Measurements from ENCODE around the gene HK1. TPM values are rescaled to one million over a fixed set of nuclear protein-coding genes. Genes with fewer than 3 reads are reported as not detected.

The HK1 gene
- total RNA-seq, 1 donor from 2014 or later = 131 TPM

GRCh38 chr10:69419096-69419743 lies 140.9 kb downstream of the HK1 start:
- DNase-seq (ENCODE audit: low read depth) = no peak

DNA sequence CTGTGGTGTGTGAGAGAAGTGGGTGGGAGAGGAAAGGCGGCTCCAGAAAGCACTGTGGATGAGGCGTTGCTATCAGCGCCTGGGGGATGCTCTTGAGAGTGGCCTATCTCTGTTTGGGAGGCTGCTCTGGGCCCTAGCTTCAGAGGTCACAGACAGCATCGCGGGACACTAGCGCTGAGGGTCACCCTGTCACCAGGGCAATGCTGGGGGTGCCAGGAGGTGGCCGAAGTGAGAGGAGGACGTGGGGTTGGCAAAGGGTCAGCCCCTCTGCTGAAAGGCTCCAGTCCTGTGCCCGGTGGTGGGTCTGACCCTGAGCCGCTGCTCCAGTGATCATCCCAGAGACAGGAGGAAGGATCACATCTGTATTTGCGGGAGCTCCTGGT lies 141.4 kb downstream of the HK1 start:
- DNase-seq (ENCODE audit: low read depth) = no peak

GRCh38 chr10:69421611-69422308 lies 143.5 kb downstream of the HK1 start:
- no peak for DNase-seq (ENCODE audit: low read depth)

GRCh38 chr10:69422676-69423075 lies 144.4 kb downstream of the HK1 start:
- DNase-seq (ENCODE audit: low read depth) = no peak

DNA sequence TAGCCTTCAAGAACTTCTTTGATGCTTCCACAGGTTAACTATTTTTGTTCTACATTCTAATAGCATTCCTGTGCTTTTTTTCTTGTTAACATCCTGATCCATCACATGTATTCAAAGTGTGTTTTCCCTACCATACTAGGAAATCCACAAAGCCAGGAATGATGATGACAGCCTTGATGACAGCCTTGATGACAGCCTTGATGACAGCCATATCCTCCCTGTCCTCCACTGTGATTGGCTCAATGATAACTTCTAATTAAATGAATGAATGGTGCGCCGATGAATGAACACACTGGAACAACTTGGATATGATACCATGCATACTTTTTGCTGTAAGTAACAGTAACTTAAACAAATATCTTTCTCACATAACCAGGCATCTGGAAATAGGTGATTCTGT lies 146.7 kb downstream of the HK1 start:
- DNase-seq (ENCODE audit: low read depth) = no peak

- DNase-seq (ENCODE audit: low read depth) = peak; percentile 48
Observed at GRCh38 chr10:69425511-69426298, 147.4 kb downstream of the HK1 start.

DNA sequence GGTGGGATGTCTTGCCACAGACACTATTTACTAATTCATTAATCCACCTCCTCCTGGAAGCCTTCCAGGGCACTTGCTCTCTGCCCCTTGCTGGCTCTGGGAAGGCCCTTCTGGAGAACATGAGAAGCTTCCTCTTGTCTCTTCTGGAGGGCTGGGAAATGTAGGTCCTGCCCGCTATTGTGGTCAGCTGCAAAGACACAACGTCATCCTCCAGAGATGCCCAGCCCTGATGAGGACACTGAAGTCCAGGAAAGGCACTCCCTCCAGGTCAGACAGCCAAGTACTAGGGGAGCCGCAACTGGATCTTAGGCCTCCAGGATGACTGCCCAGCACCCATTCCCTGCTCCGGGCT lies 148.1 kb downstream of the HK1 start:
- DNase-seq (ENCODE audit: low read depth) = peak; percentile 74

GRCh38 chr10:69428165-69428564 lies 149.9 kb downstream of the HK1 start:
- no peak for DNase-seq (ENCODE audit: low read depth)

DNA sequence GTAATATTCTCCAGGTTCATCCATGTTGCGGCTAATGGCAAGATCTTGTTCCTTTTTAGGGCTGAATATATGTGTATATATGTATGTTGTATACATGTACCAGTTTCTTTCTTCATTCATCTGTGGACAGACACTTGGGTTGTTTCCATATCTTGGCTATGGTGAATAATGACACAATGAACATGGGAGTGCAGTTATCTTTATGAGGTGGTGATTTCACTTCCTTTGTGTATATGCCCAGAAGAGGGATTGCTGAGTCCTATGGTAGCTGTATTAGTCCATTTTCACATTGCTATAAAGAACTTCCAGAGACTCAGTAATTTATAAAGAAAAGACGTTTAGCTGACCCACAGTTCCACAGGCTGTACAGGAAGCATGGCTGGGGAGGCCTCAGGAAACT lies 155.9 kb downstream of the HK1 start:
- DNase-seq (ENCODE audit: low read depth) = no peak

DNA sequence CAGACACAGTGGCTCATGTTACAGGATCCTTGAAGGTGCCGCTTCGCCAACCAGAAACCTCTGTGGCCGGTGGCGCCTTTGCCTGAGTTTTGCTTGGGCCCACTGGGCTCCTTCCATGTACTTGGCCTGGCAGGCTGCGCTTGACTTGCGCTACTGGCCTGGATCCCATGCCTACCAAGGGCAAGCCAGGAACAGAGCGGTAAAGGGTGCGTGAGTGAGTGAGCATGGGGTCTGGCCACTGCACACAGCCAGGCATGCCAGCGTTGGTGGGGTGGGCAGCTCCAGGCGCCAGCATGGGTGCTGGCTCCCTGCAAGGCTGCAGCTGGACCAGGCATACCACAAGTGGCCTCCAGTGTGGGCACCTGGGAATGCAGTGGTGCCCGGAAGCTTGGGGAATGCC lies 156.6 kb downstream of the HK1 start:
- DNase-seq (ENCODE audit: low read depth) = no peak

DNA sequence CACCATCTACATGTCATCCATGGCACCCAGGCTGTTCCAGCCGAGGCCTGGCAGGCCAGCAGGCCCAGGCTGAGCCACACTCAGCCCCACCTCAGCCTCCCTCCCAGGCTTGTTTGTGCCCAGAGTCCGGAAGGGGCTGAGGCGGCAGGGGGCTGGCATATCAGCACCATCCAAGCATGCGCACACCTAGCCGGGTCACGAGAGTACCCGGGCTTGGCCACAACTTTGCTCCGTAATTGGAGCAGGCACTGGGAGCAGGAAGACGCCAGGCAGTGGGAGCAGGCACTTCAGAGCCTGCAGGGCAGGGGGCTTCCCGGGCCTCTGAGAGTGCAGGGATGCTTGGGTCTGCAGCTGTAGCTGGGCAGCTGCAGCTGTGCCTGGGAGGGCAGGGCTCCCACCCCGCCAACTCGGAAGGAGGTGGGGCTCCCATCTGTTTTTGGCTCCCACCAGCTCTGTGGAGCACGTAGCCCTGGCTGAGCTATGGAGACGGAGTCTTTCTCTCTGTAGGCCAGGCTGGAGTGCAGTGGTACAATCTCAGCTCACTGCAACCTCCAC lies 157.7 kb downstream of the HK1 start:
- no peak for DNase-seq (ENCODE audit: low read depth)

- no peak for DNase-seq (ENCODE audit: low read depth)
Observed at GRCh38 chr10:69437321-69438259, 159.3 kb downstream of the HK1 start.

DNA sequence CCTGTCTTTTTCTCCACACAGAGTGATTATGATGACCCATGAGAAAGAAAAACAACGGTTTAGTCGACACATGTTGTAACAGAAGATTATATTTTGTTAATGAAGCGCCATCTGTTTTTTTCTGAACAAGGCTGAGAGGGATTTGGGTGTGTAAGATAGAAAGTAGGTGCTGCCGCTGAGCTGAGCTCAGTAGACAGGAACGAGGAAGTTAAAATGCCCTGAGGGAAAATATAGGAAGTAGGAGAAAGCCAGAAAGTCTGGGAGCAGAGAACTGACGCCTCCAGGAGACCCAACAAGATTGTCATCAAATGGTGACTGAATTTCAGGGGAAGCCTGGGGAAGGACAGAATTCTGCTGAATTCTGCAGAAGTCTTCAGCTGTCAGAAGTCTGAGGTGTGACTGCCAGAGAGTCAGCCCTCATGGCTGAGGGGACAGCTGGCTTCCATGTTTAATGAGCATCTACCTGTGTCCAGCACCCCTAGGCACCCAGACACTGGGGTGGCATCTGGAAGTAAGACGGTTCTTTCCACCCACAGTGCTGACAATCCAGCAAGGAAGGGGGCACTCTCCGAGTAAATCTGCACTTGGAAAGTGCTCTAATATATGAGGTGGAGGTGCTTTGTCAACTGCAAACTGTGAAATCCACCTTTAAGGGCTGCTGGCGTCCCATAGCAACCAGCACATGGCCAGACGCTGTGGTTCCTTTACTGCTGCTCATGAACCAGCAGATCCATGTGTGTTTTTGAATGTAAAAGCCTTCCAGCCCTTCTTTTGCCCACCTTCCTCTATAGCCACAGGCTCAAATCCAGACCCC lies 160.4 kb downstream of the HK1 start:
- DNase-seq (ENCODE audit: low read depth) = peak; percentile 83

DNA sequence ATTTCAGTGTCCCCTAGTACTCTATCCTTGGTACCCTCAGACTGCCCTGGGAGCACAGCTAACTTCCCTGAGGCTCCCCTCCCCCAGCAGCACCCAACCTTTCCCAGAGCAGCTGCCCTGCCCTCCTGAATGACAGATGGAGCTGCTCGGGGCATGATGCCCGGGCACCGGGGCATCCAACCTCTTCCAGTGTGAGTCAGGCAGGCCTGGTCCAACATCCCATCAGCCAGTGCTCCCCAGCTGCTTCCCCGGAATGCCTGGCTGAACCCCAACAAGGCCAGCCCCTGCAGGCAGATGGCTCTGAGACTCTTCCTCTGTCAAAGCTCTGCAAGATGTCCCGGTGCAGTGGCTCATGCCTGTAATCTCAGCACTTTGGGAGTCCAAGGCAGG lies 161.0 kb downstream of the HK1 start:
- DNase-seq (ENCODE audit: low read depth) = peak; percentile 66

- DNase-seq (ENCODE audit: low read depth) = peak; percentile 82
Observed at GRCh38 chr10:69439813-69440506, 161.7 kb downstream of the HK1 start.

- DNase-seq (ENCODE audit: low read depth) = no peak
Observed at GRCh38 chr10:69443354-69443753, 165.1 kb downstream of the HK1 start.

GRCh38 chr10:69445041-69445440 lies 166.7 kb downstream of the HK1 start:
- peak; percentile 79 for DNase-seq (ENCODE audit: low read depth)

DNA sequence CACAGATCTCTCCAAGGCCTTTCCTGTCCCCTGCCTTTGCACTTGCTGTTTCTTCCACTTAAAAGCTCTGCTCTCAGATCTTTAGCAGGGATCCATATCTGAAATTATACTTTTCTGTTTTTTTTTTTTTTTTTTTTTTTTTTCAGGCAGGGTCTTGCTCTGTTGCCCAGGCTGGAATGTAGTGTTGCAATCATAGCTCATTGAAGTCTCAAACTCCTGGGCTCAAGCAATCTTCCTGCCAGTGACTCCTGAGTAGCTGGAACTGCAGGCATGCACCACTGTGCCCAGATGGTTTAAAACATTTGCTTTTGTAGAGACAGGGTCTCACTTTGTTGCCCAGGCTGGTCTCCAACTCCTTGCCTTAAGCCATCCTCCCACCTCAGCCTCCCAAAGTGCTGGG lies 167.9 kb downstream of the HK1 start:
- peak; percentile 80 for DNase-seq (ENCODE audit: low read depth)

GRCh38 chr10:69446650-69447151 lies 168.4 kb downstream of the HK1 start:
- DNase-seq (ENCODE audit: low read depth) = peak; percentile 99

DNA sequence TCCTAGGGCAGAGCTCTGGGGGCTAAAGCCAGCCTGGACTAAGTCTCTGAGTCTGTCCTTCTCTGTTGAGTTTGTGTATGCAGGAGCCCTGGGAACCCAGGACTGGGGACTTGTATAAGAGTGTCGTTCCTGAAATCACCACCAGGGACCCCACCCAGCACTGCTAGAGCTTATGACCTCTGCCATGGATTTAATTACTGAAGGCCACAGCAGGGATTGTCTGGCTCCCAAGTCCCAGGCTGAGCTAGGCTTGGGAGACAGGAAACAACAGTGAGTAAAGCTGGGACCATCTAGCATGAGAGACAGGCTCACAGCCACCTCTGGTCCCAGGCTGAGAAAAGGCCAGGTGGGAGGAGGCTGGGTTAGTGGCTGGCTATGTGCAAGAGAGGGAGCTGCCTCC lies 171.5 kb downstream of the HK1 start:
- peak; percentile 82 for DNase-seq (ENCODE audit: low read depth)

Data from renal cortical epithelial cell (primary cell).